Testis (tissue), 2 donors: ENCODE measurements around the gene STAT4.

Experiments used
- POLR2A ChIP-seq: fragments of 450-650 bp; IDR thresholded peaks from one replicate; pipeline ENCODE4 v1.6.1; 2017; ENCODE audit warnings: antibody characterized with exemption, mild to moderate bottlenecking, moderate library complexity
- TF ChIP-seq, protein P1 (sequence below), 3 experiments: fragments of 450-650 bp in 2 of 3; fragments of 200-600 bp in 1 of 3; sonication (generic) in 1 of 3; IDR thresholded peaks; one replicate each; pipeline ENCODE4 v1.5.1; 2016 to 2019; ENCODE audit warnings: antibody characterized with exemption in 3 of 3, mild to moderate bottlenecking in 2 of 3, moderate library complexity in 1 of 3

DNA sequence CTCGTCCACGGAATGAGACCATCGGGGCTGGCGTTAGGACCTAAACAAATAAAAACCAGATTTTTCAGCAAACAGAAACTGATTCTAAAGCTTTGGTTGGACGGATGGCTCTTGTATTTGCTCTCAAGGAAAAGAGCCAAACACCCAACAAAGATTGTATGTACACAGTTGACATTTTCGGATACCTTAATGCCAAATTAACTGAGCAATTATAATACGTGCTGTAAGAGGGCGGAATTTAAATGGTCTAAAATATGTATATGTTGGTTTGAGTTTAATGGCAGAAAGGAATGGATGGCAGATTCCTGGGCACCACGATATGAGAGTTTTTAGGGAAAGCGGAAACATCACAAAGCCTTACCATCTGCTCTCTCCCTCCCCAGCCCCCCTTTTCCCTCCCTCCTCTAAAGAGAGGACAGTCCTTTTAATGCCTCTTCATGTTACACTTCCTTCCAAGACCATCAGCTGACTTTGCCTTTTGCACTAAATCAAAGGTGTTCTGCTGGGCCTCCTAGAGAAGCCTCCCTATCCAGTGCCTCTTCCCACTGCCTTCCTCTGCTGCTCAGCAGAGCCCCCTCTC is 170.1 kb downstream of the STAT4 start:
- TF ChIP-seq POLR2A, result no peak
- TF ChIP-seq, protein P1, sequence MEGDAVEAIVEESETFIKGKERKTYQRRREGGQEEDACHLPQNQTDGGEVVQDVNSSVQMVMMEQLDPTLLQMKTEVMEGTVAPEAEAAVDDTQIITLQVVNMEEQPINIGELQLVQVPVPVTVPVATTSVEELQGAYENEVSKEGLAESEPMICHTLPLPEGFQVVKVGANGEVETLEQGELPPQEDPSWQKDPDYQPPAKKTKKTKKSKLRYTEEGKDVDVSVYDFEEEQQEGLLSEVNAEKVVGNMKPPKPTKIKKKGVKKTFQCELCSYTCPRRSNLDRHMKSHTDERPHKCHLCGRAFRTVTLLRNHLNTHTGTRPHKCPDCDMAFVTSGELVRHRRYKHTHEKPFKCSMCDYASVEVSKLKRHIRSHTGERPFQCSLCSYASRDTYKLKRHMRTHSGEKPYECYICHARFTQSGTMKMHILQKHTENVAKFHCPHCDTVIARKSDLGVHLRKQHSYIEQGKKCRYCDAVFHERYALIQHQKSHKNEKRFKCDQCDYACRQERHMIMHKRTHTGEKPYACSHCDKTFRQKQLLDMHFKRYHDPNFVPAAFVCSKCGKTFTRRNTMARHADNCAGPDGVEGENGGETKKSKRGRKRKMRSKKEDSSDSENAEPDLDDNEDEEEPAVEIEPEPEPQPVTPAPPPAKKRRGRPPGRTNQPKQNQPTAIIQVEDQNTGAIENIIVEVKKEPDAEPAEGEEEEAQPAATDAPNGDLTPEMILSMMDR (IDR thresholded peaks at IDR 0.05), result no peak
